HUES6 (cell line): ENCODE data around the gene NBPF1.
"Not testable (repeated sequence)": the region's sequence is repeated elsewhere in the genome, so short reads cannot be mapped to it uniquely, and the experiment has no call there.

Experiments
- H3K27ac ChIP-seq: 2 replicates; pipeline ENCODE4 v1.7.0; 2013; ENCODE audit warnings: low read depth, mild to moderate bottlenecking, low read length, inconsistent platforms
- H3K27me3 ChIP-seq: 2 replicates; pipeline ENCODE4 v1.6.1; 2013; ENCODE audit warnings: low read length; ENCODE audit not compliant: control insufficient read depth, insufficient read depth
- H3K36me3 ChIP-seq: 2 replicates; pipeline ENCODE4 v1.6.1; 2013; ENCODE audit warnings: low read length; ENCODE audit not compliant: control insufficient read depth, insufficient read depth
- H3K4me1 ChIP-seq: 2 replicates; pipeline ENCODE4 v1.6.1; 2013; ENCODE audit warnings: low read length; ENCODE audit not compliant: control insufficient read depth, insufficient read depth
- H3K4me3 ChIP-seq: 2 replicates; pipeline ENCODE4 v1.5.1; 2013; ENCODE audit warnings: low read depth, low read length
- H3K9ac ChIP-seq: one replicate; pipeline ENCODE4 v1.6.1; 2013; ENCODE audit warnings: mild to moderate bottlenecking, low read length
- H3K9me3 ChIP-seq: 2 replicates; pipeline ENCODE4 v1.6.1; 2013; ENCODE audit warnings: low read depth, low read length; ENCODE audit not compliant: control insufficient read depth, insufficient read depth

Gene NBPF1

GRCh38 chr1:16550212-16550918 is 63.0 kb downstream of the NBPF1 start:
- H3K36me3 ChIP-seq, H3K9ac ChIP-seq, H3K27me3 ChIP-seq, H3K9me3 ChIP-seq, H3K27ac ChIP-seq, H3K4me1 ChIP-seq, H3K4me3 ChIP-seq: not testable (repeated sequence)

DNA sequence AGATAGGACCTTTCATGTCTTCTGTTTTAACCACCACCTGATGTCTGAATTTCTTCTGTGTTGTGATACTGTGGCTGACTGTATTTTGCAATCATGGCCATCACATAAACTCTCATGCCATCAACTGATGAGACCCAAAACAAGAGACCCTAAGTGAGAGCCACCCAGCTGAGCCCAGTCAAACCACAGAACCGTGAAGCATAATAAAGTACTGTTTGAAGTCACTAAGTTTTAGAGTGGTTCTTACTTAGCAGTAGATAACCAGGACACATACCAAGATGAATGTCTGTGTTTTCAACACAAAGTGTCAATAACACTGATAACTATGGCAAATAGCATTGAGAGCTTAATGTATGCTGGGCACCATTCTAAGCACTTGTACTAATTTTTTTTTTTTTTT is 63.8 kb downstream of the NBPF1 start:
- H3K27ac ChIP-seq, H3K4me3 ChIP-seq, H3K9me3 ChIP-seq, H3K9ac ChIP-seq, H3K27me3 ChIP-seq, H3K4me1 ChIP-seq, H3K36me3 ChIP-seq: not testable (repeated sequence)

DNA sequence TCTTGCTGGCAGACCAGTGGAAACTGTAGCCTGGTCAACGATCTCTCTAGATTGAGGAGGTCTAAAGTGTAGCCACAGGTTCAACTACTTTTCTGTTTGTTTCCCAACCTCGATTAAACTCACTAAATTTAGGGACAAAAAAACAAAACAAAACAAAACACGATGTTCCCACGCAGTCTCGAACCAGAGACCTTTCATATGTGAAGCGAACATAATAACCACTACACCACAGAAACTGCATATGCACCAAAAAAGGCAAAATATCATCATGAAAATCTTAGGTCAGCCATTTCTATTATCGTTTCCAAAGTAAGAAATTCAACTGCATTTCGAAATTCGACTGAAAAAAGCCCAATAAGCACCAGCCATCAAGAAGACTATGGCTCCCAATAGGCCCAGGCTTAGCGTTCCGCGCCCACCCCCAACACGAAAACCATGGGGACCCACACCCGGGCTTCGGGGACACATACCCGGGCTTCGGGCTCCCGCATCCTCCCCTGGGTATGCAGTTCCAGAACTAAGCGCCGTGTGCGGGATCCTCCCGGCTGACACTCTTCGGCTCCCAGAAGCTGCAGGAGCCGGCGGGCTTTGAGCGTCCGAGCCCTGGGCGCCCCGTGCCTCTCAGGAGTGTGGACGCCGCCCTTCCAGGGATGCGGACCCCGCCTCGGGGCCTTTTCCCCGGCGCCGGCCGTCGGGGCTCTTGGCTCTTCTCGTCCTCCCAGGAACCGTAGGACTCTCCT is 65.7 kb downstream of the NBPF1 start:
- H3K27me3 ChIP-seq, H3K4me1 ChIP-seq, H3K9me3 ChIP-seq, H3K36me3 ChIP-seq, H3K9ac ChIP-seq, H3K27ac ChIP-seq, H3K4me3 ChIP-seq: not testable (repeated sequence)

GRCh38 chr1:16545682-16546095 is 67.7 kb downstream of the NBPF1 start:
- H3K27me3 ChIP-seq, H3K9ac ChIP-seq, H3K9me3 ChIP-seq, H3K4me1 ChIP-seq, H3K36me3 ChIP-seq, H3K27ac ChIP-seq: not testable (repeated sequence)
- peak overlapping the region; percentile 34 for H3K4me3 ChIP-seq

DNA sequence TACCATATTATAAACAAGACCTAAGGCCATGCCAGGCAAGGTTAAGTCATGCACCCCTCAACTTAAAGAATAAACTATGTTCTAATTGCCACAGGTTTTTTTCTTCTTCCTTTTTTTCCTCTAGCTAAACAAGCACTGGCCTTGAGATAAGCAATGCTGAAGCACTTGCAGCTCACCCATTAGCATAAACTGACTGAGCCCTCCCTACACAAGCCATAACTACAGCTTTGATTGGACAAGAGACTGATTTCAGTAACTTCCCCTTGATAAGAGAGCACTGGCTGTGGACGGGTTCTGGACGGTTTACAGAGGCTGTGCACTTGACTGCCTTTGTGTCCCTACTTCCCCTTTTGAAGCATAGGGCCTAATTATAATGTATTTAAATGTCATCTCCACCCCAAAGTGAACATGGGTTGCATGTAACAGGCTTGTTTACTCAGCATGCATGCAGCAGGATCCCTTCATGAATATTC is 72.9 kb downstream of the NBPF1 start:
- H3K4me3 ChIP-seq, H3K27ac ChIP-seq, H3K9me3 ChIP-seq, H3K36me3 ChIP-seq, H3K4me1 ChIP-seq, H3K9ac ChIP-seq: not testable (repeated sequence)
- H3K27me3 ChIP-seq = peaks cover 11% of the 10 kb centered on the region

DNA sequence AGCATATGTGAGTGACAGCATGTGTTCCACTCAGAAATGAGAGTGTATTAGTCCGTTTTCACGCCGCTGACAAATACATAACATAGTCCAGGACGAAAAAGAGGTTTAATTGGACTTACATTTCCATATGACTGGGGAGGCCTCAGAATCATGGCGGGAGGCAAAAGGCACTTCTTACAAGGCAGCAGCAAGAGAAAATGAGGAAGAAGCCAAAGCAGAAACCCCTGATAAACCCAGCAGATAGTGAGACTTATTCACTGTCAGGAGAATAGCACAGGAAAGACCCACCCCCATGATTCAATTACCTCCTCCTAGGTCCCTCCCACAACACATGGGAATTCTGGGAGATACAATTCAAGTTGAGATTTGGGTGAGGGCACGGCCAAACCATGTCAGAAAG is 75.8 kb downstream of the NBPF1 start:
- not testable (repeated sequence) for H3K36me3 ChIP-seq, H3K27ac ChIP-seq, H3K9me3 ChIP-seq, H3K4me3 ChIP-seq, H3K9ac ChIP-seq, H3K4me1 ChIP-seq
- peaks cover 19% of the 10 kb centered on the region for H3K27me3 ChIP-seq

DNA sequence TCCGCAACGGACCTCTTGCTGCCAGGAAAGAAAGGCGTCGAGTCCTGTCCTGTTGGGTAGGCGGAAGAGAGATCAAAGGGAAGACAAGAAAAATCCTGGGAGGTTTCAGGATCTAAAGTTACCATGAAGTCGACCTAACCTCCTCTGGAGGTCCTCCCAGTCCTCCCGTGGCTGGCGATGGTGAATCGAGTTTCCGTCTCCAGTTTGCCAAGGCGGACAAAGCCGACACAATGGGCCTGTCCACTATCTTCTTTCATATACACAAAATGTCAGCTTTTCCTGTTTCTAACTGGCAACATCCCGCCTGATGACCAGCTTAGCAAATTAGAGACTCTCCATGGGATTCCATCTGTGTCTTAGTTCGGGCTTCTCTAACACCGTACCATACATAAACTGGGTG is 76.6 kb downstream of the NBPF1 start:
- H3K4me1 ChIP-seq, H3K9ac ChIP-seq: not testable (repeated sequence)

GRCh38 chr1:16535898-16536297 is 77.5 kb downstream of the NBPF1 start:
- H3K27me3 ChIP-seq = peaks cover 19% of the 10 kb centered on the region
- not testable (repeated sequence) for H3K27ac ChIP-seq, H3K36me3 ChIP-seq, H3K9ac ChIP-seq, H3K4me1 ChIP-seq, H3K9me3 ChIP-seq
- peak overlapping the region; percentile 79 for H3K4me3 ChIP-seq

More for the DNA sequence above, 76.6 kb downstream of the NBPF1 start:
- H3K4me3 ChIP-seq, H3K27ac ChIP-seq, H3K9me3 ChIP-seq, H3K36me3 ChIP-seq: not testable (repeated sequence)
- H3K27me3 ChIP-seq = peaks cover 19% of the 10 kb centered on the region

GRCh38 chr1:16535487-16535886 is 77.9 kb downstream of the NBPF1 start:
- not testable (repeated sequence) for H3K36me3 ChIP-seq, H3K4me1 ChIP-seq, H3K27ac ChIP-seq, H3K9me3 ChIP-seq
- peaks cover 19% of the 10 kb centered on the region for H3K27me3 ChIP-seq
- peak overlapping the region; percentile 79 for H3K4me3 ChIP-seq
- peak overlapping the region; percentile 45 for H3K9ac ChIP-seq

GRCh38 chr1:16534829-16535456 is 78.4 kb downstream of the NBPF1 start:
- H3K4me3 ChIP-seq = peak overlapping the region; percentile 79
- H3K9ac ChIP-seq = peak overlapping the region; percentile 45
- not testable (repeated sequence) for H3K36me3 ChIP-seq, H3K27ac ChIP-seq, H3K9me3 ChIP-seq, H3K4me1 ChIP-seq
- H3K27me3 ChIP-seq = peaks cover 19% of the 10 kb centered on the region

- H3K4me1 ChIP-seq, H3K9me3 ChIP-seq, H3K36me3 ChIP-seq, H3K9ac ChIP-seq, H3K27ac ChIP-seq: not testable (repeated sequence)
- Histone ChIP-seq H3K4me3 (peak overlapping the region; percentile 79), H3K27me3 (peaks cover 19% of the 10 kb centered on the region)
Measured at GRCh38 chr1:16534239-16534828, 79.0 kb downstream of the NBPF1 start.
